Panc1 (cell line): ENCODE measurements around the gene AKT3.

Experiments
- POLR2AphosphoS5 ChIP-seq: IDR thresholded peaks from 2 replicates; pipeline ENCODE4 v1.6.1; 2012; ENCODE audit warnings: mild to moderate bottlenecking, low read depth, low read length, moderate library complexity
- SIN3A ChIP-seq: IDR thresholded peaks from 2 replicates; pipeline ENCODE4 v1.6.1; 2012; ENCODE audit warnings: low read depth, mild to moderate bottlenecking, low read length, moderate library complexity, borderline replicate concordance; ENCODE audit not compliant: insufficient read depth
- TF ChIP-seq, protein P1 (sequence below): fragments of 450-650 bp; IDR thresholded peaks from 2 replicates; pipeline ENCODE4 v1.5.1; 2017; ENCODE audit warnings: mild to moderate bottlenecking

DNA sequence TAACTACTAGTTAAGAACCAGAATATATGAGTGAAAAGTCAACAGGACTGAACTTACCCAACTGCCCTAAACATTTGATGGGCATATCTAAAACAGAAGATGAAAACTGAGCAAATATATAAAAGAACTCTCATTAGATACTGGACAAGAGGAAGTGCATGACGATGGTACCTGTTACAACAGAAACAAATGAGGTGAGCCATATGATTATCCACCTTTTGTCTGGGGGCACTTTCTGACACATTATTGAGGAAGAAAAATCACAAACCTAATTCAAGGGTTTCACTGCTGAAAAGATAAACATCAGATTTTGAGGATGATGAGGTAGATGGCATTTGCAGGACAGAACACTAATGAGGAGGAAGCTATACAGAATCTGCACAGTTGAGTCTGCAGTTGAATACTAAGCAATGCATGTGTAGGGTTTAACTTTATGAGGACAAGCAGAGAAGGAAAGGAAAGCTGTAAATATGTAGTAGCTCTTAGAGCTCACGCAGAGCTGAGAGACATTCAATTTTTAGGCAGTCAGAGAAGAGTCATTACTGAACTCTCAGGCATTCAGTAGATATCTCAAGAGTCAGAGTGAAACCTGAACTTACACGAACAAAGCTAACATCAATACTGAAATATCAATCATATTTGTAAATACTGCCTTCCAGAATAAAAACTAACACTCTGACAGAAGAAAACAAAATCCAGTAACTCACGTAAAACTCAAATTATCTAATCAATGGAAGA, 262.1 kb downstream of the AKT3 start:
- TF ChIP-seq POLR2AphosphoS5 (no peak), SIN3A (no peak)
- TF ChIP-seq, protein P1, sequence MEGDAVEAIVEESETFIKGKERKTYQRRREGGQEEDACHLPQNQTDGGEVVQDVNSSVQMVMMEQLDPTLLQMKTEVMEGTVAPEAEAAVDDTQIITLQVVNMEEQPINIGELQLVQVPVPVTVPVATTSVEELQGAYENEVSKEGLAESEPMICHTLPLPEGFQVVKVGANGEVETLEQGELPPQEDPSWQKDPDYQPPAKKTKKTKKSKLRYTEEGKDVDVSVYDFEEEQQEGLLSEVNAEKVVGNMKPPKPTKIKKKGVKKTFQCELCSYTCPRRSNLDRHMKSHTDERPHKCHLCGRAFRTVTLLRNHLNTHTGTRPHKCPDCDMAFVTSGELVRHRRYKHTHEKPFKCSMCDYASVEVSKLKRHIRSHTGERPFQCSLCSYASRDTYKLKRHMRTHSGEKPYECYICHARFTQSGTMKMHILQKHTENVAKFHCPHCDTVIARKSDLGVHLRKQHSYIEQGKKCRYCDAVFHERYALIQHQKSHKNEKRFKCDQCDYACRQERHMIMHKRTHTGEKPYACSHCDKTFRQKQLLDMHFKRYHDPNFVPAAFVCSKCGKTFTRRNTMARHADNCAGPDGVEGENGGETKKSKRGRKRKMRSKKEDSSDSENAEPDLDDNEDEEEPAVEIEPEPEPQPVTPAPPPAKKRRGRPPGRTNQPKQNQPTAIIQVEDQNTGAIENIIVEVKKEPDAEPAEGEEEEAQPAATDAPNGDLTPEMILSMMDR: no peak
